ENCODE data around the gene SPIN1. TPM values are rescaled to one million over a fixed set of nuclear protein-coding genes. Genes with fewer than 3 reads are reported as not detected.

The SPIN1 gene
- total and polyA plus RNA-seq, 2 of the 8 experiments (the other 6 are each of a cell fraction or from before 2014, with no cell fraction given): 69.9 to 139 TPM

- no peak for TF ChIP-seq CHD7 (IDR thresholded peaks at IDR 0.05; ENCODE audit: insufficient replicate concordance, low read length)
- no peak for TF ChIP-seq CREB1 (IDR thresholded peaks at IDR 0.05)
- TF ChIP-seq, protein P1, sequence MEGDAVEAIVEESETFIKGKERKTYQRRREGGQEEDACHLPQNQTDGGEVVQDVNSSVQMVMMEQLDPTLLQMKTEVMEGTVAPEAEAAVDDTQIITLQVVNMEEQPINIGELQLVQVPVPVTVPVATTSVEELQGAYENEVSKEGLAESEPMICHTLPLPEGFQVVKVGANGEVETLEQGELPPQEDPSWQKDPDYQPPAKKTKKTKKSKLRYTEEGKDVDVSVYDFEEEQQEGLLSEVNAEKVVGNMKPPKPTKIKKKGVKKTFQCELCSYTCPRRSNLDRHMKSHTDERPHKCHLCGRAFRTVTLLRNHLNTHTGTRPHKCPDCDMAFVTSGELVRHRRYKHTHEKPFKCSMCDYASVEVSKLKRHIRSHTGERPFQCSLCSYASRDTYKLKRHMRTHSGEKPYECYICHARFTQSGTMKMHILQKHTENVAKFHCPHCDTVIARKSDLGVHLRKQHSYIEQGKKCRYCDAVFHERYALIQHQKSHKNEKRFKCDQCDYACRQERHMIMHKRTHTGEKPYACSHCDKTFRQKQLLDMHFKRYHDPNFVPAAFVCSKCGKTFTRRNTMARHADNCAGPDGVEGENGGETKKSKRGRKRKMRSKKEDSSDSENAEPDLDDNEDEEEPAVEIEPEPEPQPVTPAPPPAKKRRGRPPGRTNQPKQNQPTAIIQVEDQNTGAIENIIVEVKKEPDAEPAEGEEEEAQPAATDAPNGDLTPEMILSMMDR (IDR thresholded peaks at IDR 0.05; ENCODE audit: control extremely low read depth in 1 of 3, insufficient read depth in 1 of 3, low read depth in 1 of 3, low read length in 3 of 3): no peak
- no peak for TF ChIP-seq CHD1 (IDR thresholded peaks at IDR 0.05; ENCODE audit: low read depth, low read length)
- no peak for TF ChIP-seq RXRA (IDR thresholded peaks at IDR 0.05; ENCODE audit: insufficient read depth, low read depth, low read length)
- no peak for TF ChIP-seq SIX5 (IDR thresholded peaks at IDR 0.05; ENCODE audit: low read depth, low read length)
- TF ChIP-seq POU5F1 (IDR thresholded peaks at IDR 0.05; ENCODE audit: low read depth, low read length): no peak
- TF ChIP-seq EGR1 (IDR thresholded peaks at IDR 0.05; ENCODE audit: borderline replicate concordance, low read depth, low read length): no peak
- TF ChIP-seq TAF7 (optimal IDR thresholded peaks at IDR 0.05; ENCODE audit: borderline replicate concordance, low read depth, low read length): no peak
- TF ChIP-seq GTF2F1 (IDR thresholded peaks at IDR 0.05; ENCODE audit: borderline replicate concordance, low read depth, low read length): no peak
These were observed 120.1 kb downstream of the SPIN1 start (continued) for GRCh38 chr9:88508326-88508725.
